Measurements from ENCODE around the gene RPF1. TPM values are rescaled to one million over a fixed set of nuclear protein-coding genes. Genes with fewer than 3 reads are reported as not detected.
"Not testable (repeated sequence)": the region's sequence is repeated elsewhere in the genome, so short reads cannot be mapped to it uniquely, and the experiment has no call there.

Gene RPF1
- total RNA-seq, 2 donors from 2014 or later: 27.6 to 44.5 TPM

DNA sequence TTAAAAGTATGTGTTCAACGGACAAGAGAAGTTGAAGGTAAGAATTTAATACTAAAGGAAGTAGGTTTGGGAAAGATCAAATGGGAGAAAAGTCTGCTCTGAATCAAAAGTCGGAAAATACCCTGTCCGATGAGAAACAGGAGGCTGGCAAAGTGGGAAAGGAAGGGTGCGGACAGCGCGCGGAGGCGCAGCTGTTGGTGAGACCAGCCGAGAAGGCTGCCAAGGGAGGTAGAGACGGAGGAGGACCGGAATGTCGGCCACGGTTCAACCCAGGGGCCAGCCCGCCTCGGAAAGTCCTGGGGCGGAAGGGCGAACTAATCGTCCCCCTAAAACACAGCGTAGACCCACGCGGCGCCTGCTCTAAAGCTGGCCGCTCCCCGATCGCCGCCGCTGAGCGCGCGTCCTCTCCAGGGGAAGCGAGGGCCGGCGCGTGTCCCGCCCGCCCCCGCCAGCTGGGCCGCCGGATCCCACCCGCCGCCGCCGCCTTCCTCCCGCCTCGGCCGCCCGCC lies 26.5 kb downstream of the RPF1 start:
- Mint-ChIP-seq H3K4me1 (ENCODE audit: low read depth in 2 of 2) (peaks cover 32 to 36% of the 10 kb centered on the region in 2 donors), H3K36me3 (peaks cover 13% of the 10 kb centered on the region)

DNA sequence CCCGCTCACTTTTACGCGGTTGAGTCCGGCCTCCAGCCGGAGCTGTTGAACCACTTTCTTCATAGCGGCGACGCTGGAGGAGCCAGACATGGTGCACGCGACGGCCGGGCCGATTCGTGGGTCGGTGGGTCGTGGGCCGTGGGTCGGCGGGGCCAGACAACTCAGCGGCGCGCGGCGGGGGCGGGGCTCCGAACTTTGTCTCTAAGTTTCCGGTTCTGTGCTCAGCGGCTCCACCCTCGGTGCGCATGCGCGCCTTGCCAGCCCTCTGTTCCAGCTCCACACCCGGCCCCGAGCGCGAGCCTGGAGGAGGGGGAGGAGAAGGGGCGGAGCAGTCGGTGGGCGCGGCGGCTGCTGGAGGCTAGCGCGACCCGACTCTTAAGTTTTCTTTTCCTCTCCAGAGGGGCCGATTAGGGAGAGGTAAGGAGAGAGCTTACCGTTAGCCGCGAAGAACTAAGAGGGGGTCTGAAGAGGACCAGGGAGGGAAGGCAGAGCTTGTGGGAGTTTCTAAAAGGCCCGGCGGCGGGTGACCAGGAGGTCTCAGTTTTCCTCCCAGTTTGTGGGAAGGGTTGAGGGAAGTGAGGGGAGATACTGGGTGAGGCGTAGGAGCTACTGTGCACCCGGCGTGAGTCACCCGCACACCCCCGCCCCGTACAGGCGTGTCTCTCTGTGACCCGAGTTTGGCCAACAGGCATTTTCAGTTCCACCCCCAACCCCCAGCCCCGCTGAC lies 27.1 kb downstream of the RPF1 start, which contains the start of the genes GNG5 and SPATA1:
TSS of gene GNG5 (minus strand) at position 580 of the 727 bp plus-strand sequence. CDS start at position 90, 490 bp downstream.
TSS of gene SPATA1 (plus strand) at position 385 of the 727 bp plus-strand sequence. CDS start 9,974 bp downstream, outside the sequence.
- Mint-ChIP-seq H3K27me3 (no peaks in the 10 kb centered on the region), H3K4me3 (peak within 1 kb of the TSS; percentile 97), H3K27ac (peak within 1 kb of the TSS; percentile 93 to 96), H3K4me1 (ENCODE audit: low read depth in 2 of 2) (peaks cover 30 to 34% of the 10 kb centered on the region in 2 donors), H3K36me3 (peaks cover 12% of the 10 kb centered on the region), H3K9me3 (no peaks in the 10 kb centered on the region)
- peak; percentile 99 for DNase-seq (ENCODE audit: low spot score)
- peak; percentile 94 for ATAC-seq

More for the DNA sequence above, 26.5 kb downstream of the RPF1 start:
- H3K27me3 Mint-ChIP-seq: no peaks in the 10 kb centered on the region
- peak overlapping the region; percentile 97 for H3K4me3 Mint-ChIP-seq
- DNase-seq (ENCODE audit: low spot score) (peak; percentile 80), ATAC-seq (peak; percentile 70 to 77)
- H3K9me3 Mint-ChIP-seq: no peaks in the 10 kb centered on the region
- peak overlapping the region; percentile 93 to 96 for H3K27ac Mint-ChIP-seq

DNA sequence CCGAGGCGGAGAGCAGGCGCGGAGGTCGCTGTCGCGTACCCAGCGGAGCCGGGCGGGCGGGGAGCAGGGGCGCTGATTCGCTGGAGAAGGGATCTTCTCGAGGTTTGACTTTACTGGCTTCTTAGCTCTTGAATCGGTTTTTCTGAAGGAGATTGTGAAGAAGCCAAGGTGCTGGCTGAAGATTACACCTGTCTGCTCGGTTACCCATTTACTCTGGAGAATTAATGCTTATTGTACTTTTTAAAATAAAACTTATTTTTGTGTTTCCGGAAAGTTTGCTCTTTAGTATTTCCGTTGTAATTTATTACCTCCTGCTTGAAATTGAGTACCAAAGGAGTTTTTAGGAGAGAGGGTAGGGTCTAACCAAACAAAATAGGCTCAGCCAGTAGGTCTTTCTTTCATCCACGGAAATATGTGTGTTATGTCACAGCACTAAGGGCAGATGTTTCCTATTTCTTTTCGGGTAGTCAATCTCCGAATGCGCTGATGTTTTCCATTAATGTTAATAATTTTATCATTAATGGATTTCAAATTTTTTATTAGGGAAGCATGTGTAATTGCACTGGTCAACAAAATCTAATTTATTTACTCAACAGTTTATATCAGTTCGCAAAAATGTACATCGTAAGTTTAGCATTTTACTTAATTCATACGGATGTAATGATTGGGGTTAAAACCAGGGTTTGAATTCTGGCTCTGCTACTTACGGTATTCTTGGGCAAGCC lies 27.8 kb downstream of the RPF1 start:
- Mint-ChIP-seq H3K36me3 (peaks cover 9% of the 10 kb centered on the region), H3K9me3 (no peaks in the 10 kb centered on the region), H3K4me1 (ENCODE audit: low read depth in 2 of 2) (peaks cover 24 to 28% of the 10 kb centered on the region in 2 donors), H3K27ac (peak overlapping the region; percentile 93 to 96), H3K4me3 (peak overlapping the region; percentile 97), H3K27me3 (no peaks in the 10 kb centered on the region)
- ATAC-seq: no peak
- DNase-seq (ENCODE audit: low spot score): no peak

DNA sequence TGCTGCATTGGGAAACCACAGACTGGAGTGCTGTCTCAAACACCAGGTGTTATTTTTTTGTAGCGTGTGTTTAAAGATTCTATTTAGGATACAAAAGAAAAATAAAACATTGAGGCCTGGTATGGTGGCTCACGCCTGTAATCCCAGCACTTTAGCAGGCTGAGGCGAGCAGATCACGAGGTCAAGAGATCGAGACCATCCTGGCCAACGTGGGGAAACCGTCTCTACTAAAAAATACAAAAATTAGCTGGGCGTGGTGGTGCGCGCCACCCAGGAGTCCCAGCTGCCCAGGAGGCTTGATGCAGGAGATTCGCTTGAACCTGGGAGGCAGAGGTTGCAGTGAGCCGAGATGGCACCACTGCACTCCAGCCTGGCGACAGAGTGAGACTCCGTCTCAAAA lies 28.8 kb downstream of the RPF1 start:
- not testable (repeated sequence) for H3K4me3 Mint-ChIP-seq; DNase-seq (ENCODE audit: low spot score); H3K27me3 Mint-ChIP-seq; H3K36me3 Mint-ChIP-seq; H3K27ac Mint-ChIP-seq; H3K9me3 Mint-ChIP-seq; ATAC-seq
- H3K4me1 Mint-ChIP-seq (ENCODE audit: low read depth in 2 of 2): peaks cover 24 to 28% of the 10 kb centered on the region in 2 donors

DNA sequence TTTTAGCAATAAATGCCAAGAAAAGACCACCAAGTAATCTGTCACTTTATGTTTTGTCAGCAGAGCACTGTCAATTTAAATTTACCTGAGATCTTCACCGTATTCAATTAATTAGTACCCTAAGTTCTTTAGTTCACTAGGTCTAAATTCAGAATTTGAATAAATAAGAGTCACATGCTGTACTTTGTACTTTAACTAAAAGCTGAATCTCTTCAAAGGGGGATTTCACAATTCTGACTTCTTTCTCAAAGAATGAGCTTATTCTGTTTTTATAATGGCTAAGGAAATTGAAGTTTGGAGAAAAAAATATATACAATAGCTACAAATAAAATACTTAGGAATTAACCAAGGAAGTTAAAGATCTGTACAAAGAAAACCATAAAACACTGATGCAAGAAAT lies 29.4 kb downstream of the RPF1 start:
- Mint-ChIP-seq H3K27me3 (no peaks in the 10 kb centered on the region), H3K4me1 (ENCODE audit: low read depth in 2 of 2) (peaks cover 20 to 23% of the 10 kb centered on the region in 2 donors), H3K36me3 (peaks cover 9% of the 10 kb centered on the region), H3K4me3 (no peak overlapping the region), H3K27ac (peak overlapping the region in 1 of 2 donors; percentile 45), H3K9me3 (no peaks in the 10 kb centered on the region)
- DNase-seq (ENCODE audit: low spot score) (no peak), ATAC-seq (no peak)

DNA sequence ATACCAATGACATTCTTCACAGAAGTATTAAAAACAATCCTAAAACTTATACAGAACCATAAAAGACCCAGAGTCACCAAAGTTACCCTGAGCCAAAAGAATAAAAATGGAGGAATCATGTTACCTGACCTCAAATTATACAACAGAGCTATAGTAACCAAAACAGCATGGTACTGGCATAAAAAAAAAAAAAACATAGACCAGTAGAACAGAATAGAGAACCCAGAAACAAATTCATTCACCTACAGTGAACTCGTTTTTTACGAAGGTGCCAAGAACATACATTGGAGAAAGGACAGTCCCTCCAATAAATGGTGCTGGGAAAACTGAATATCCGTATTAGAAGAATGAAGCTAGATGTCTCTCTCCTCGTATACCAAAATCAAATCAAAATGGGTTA lies 30.0 kb downstream of the RPF1 start:
- DNase-seq (ENCODE audit: low spot score): no peak
- peaks cover 15 to 18% of the 10 kb centered on the region in 2 donors for H3K4me1 Mint-ChIP-seq (ENCODE audit: low read depth in 2 of 2)
- ATAC-seq: no peak
- no peak overlapping the region for H3K4me3 Mint-ChIP-seq
- no peak overlapping the region for H3K27ac Mint-ChIP-seq
- no peaks in the 10 kb centered on the region for H3K27me3 Mint-ChIP-seq
- no peaks in the 10 kb centered on the region for H3K9me3 Mint-ChIP-seq
- H3K36me3 Mint-ChIP-seq: peaks cover 9% of the 10 kb centered on the region

DNA sequence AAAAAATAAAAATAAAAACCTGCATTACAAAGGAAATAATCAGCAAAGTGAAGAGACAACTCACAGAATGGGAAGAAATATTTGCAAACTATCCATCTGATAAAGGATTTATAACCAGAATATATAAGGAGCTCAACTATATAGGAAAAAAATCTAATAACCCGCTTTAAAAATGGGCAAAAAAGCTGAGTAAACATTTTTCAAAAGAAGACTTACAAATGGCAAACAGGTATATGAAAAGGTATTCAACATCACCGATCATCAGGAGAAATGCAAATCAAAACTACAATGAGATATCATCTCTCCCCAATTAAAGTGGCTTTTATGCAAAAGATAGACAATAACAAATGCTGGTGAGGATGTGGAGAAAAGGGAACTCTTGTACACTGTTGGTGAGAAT lies 31.1 kb downstream of the RPF1 start:
- H3K9me3 Mint-ChIP-seq: no peaks in the 10 kb centered on the region
- ATAC-seq (no peak), DNase-seq (ENCODE audit: low spot score) (no peak)
- H3K4me3 Mint-ChIP-seq: no peak overlapping the region
- H3K36me3 Mint-ChIP-seq: peaks cover 4% of the 10 kb centered on the region
- H3K4me1 Mint-ChIP-seq (ENCODE audit: low read depth in 2 of 2): peaks cover 3 to 6% of the 10 kb centered on the region in 2 donors
- no peaks in the 10 kb centered on the region for H3K27me3 Mint-ChIP-seq
- no peak overlapping the region for H3K27ac Mint-ChIP-seq

DNA sequence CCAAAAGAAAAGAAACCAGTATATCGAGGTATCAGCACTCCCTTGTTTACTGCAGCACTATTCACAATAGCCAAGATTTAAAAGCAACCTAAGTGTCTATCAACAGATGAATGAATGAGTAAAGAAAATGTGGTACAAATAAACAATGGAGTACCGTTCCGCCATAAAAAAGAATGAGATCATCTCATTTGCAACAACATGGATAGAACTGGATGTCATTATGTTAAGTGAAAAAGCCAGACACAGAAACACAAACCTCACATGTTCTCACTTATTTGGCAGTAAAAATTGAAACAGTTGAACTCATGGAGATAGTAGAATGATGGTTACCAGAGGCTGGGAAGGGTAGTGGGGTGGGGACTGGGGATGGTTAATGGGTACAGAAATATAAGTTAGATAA lies 31.6 kb downstream of the RPF1 start:
- no peak overlapping the region for H3K4me3 Mint-ChIP-seq
- no peaks in the 10 kb centered on the region for H3K9me3 Mint-ChIP-seq
- ATAC-seq (no peak), DNase-seq (ENCODE audit: low spot score) (no peak)
- H3K36me3 Mint-ChIP-seq: no peaks in the 10 kb centered on the region
- H3K27me3 Mint-ChIP-seq: no peaks in the 10 kb centered on the region
- peaks cover 0 to 3% of the 10 kb centered on the region in 2 donors for H3K4me1 Mint-ChIP-seq (ENCODE audit: low read depth in 2 of 2)
- no peak overlapping the region for H3K27ac Mint-ChIP-seq

DNA sequence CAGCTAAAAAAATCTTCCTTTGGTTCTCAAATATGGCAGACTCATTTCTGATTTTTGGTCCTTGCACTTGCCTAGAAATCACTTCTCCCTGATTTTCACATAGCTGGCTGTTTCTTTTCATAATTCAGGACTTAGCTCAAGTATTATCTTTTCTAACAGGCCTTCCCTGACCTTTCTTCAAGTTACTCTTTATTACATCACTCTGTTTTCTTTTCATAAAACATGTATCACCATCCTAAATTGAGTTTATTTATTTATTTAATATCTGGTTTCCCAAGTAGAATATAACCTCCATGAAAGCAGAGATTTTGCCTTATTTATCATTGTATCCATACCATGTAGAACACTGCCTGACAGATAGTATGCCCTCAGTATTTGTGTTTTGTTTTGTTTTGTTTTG lies 45.5 kb downstream of the RPF1 start:
- ATAC-seq (no peak), DNase-seq (ENCODE audit: low spot score) (no peak)
- Mint-ChIP-seq H3K36me3 (no peaks in the 10 kb centered on the region), H3K27ac (no peak overlapping the region), H3K4me3 (no peak overlapping the region), H3K4me1 (ENCODE audit: low read depth in 2 of 2) (no peaks in the 10 kb centered on the region), H3K27me3 (no peaks in the 10 kb centered on the region), H3K9me3 (no peaks in the 10 kb centered on the region)

DNA sequence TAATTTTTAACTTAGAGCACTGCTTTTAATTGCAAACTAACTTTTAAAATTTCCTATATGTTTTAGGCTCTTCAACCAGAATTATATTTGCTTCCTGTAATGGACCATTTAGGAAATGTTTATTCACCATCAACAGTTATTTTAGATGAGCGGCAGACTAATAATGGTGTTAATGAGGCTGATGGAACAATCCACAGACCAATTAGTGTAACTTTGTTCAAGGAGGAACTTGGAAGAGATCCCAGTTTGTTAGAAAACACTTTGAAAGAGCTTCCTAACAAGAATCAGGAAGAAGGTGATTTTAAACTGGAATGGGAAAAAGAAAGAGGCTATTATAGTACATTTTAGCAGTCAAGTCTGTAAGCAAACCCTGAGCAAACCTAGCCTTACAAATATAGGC lies 46.7 kb downstream of the RPF1 start:
- H3K4me3 Mint-ChIP-seq: no peak overlapping the region
- H3K9me3 Mint-ChIP-seq: no peaks in the 10 kb centered on the region
- ATAC-seq (no peak), DNase-seq (ENCODE audit: low spot score) (no peak)
- no peaks in the 10 kb centered on the region for H3K36me3 Mint-ChIP-seq
- no peaks in the 10 kb centered on the region for H3K4me1 Mint-ChIP-seq (ENCODE audit: low read depth in 2 of 2)
- no peak overlapping the region for H3K27ac Mint-ChIP-seq
- no peaks in the 10 kb centered on the region for H3K27me3 Mint-ChIP-seq

DNA sequence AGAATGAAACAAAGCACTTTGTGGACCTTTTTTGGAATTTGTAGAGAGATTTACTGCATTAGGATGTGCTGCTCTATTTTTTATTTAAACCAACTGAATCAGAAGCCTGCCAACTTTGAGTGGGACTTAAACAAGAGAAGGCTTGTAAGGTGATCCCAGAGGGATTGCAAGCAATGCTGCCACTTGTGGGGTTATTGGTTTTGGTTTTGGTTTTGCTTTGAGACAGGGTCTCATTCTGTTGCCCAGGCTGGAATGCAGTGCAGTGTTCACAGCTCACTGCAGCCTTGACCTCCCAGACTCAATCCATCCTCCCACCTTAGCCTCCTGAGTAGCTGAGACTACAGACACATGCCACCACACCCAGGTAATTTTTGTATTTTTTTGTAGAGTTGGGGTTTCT lies 59.5 kb downstream of the RPF1 start:
- Mint-ChIP-seq H3K27me3 (no peaks in the 10 kb centered on the region), H3K4me1 (ENCODE audit: low read depth in 2 of 2) (peaks cover 0 to 11% of the 10 kb centered on the region in 2 donors), H3K9me3 (no peaks in the 10 kb centered on the region), H3K36me3 (peaks cover 6% of the 10 kb centered on the region), H3K27ac (peak overlapping the region in 1 of 2 donors; percentile 49), H3K4me3 (no peak overlapping the region)
- peak in 1 of 2 donors; percentile 84 for ATAC-seq
- peak; percentile 58 for DNase-seq (ENCODE audit: low spot score)

DNA sequence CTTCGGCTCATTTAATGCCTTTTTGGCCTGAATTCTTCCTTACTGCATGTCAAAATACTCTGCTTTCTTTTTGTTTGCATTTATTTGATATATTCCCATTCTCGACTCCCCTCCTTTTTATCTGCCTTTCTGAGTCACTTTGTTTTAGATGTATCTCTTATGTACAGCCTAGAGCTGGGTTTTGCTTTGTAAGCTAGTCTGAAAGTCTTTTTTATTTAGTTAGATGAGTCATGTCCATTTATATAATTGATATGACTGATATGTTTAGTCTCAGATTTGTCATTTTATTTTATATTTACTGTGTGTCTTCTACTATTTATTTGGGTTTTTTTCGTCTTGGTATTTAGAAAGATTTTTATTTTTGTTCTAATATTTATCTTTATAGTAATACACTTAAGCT lies 60.9 kb downstream of the RPF1 start:
- ATAC-seq: no peak
- Mint-ChIP-seq H3K27ac (peak overlapping the region in 1 of 2 donors; percentile 14), H3K36me3 (peaks cover 6% of the 10 kb centered on the region)

DNA sequence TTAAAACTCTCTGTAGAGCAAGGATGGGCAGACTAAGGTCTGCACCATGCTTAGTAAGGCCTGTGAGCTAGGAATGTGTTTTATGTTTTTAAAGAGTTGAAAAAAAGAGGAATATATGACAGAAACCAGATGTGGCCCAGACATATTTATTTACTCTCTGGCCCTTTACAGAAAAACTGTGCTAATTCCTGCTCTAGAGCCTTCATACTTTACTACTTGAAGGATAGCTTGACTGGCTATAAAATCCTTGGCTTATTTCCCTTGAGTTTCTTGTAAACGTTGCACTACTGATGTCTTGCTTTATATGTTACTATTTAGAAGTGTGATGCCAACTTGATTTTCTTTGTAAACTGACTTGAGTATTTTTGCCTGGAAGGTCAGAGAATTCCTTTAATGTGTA lies 61.7 kb downstream of the RPF1 start:
- Mint-ChIP-seq H3K27me3 (no peaks in the 10 kb centered on the region), H3K36me3 (peaks cover 6% of the 10 kb centered on the region), H3K4me1 (ENCODE audit: low read depth in 2 of 2) (peaks cover 0 to 11% of the 10 kb centered on the region in 2 donors), H3K27ac (peak overlapping the region in 1 of 2 donors; percentile 14), H3K9me3 (no peaks in the 10 kb centered on the region), H3K4me3 (no peak overlapping the region)
- DNase-seq (ENCODE audit: low spot score): no peak
- no peak for ATAC-seq

More for the DNA sequence above, 60.9 kb downstream of the RPF1 start:
- Mint-ChIP-seq H3K4me1 (ENCODE audit: low read depth in 2 of 2) (peaks cover 0 to 11% of the 10 kb centered on the region in 2 donors), H3K9me3 (no peaks in the 10 kb centered on the region), H3K4me3 (no peak overlapping the region), H3K27me3 (no peaks in the 10 kb centered on the region)
- no peak for DNase-seq (ENCODE audit: low spot score)

DNA sequence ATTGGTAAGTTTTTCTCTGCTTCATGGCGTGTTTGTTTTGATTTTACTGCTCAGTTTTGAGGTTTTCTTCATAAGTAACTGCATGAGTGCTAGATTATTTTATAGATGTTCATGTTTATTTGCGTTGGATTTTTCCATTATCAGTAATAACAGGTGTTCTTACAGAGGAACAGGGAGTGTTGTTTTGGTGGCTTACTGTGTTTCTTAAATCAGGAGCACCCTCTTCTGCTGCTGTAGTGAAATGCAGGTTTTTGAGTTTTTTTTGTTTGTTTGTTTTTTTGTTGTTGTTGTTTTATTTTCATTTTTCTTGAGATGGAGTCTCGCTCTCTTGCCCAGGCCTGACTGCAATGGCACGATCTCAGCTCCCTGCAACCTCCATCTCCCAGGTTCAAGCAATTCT lies 62.6 kb downstream of the RPF1 start:
- H3K27me3 Mint-ChIP-seq: no peaks in the 10 kb centered on the region
- H3K9me3 Mint-ChIP-seq: no peaks in the 10 kb centered on the region
- peaks cover 0 to 11% of the 10 kb centered on the region in 2 donors for H3K4me1 Mint-ChIP-seq (ENCODE audit: low read depth in 2 of 2)
- H3K36me3 Mint-ChIP-seq: peaks cover 6% of the 10 kb centered on the region
- no peak for ATAC-seq
- DNase-seq (ENCODE audit: low spot score): no peak
- H3K27ac Mint-ChIP-seq: no peak overlapping the region
- H3K4me3 Mint-ChIP-seq: no peak overlapping the region

Measured in natural killer cell treated with Interleukin-12 subunit alpha and Interleukin-12 subunit beta and Interleukin-15 and Interleukin-18, amount 100 ng/mL, for 72 hours (primary cell).